ENCODE data around the gene NAXD.
"Not testable (repeated sequence)": the region's sequence is repeated elsewhere in the genome, so short reads cannot be mapped to it uniquely, and the experiment has no call there.

The NAXD gene

DNA sequence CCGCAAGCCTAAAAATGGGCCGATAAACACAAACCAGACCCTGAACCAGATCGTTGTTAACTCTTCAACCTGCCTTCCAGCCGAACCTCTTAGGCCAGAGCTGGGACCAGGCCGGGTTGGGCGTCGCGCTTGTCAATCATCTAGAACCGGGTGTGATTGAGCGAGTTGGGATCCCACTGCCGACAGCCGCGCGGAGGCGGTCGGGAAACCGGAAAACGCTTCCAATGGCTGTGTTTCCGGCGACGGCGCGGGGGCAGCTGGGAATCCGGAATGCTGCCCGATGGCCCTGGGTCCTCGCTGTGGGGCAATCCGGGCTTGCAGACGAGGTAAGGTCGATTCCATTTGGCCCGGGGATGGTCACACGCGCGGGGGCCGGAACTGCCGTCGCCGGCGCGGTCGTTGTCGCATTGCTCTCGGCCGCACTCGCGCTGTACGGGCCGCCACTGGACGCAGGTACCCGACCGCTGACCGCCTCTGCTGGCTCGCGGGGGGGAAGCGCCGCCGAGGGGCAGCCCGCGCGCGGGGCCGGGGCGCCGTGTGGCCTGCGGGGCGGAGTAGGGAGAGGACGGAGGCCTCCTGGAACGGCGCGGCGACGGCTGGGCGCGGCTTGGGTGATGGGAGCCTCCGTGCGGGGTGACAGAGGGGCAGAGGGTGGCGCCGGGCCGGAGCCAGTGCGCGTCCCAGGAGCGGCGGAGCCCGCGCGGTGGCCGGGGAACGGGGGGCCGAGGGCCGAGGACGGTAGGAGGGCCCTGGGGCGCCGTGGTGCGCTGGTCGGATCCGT, at the start of gene NAXD:
NAXD (plus strand) TSS at position 224 of the 781 bp plus-strand sequence; CDS start at position 281, 57 bp downstream.
- DNase-seq (ENCODE audit: low read depth, low spot score) = peak; percentile 93
- in situ Hi-C loops (cut with HindIII; ENCODE audit: low sequenced_read_pairs) = no loop called here
- peak within 1 kb of the TSS; percentile 73 for H3K4me3 ChIP-seq (ENCODE audit: low read depth, low read length)
- TF ChIP-seq, protein P1, sequence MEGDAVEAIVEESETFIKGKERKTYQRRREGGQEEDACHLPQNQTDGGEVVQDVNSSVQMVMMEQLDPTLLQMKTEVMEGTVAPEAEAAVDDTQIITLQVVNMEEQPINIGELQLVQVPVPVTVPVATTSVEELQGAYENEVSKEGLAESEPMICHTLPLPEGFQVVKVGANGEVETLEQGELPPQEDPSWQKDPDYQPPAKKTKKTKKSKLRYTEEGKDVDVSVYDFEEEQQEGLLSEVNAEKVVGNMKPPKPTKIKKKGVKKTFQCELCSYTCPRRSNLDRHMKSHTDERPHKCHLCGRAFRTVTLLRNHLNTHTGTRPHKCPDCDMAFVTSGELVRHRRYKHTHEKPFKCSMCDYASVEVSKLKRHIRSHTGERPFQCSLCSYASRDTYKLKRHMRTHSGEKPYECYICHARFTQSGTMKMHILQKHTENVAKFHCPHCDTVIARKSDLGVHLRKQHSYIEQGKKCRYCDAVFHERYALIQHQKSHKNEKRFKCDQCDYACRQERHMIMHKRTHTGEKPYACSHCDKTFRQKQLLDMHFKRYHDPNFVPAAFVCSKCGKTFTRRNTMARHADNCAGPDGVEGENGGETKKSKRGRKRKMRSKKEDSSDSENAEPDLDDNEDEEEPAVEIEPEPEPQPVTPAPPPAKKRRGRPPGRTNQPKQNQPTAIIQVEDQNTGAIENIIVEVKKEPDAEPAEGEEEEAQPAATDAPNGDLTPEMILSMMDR (IDR thresholded peaks at IDR 0.05; ENCODE audit: low read depth, low read length) = no peak

DNA sequence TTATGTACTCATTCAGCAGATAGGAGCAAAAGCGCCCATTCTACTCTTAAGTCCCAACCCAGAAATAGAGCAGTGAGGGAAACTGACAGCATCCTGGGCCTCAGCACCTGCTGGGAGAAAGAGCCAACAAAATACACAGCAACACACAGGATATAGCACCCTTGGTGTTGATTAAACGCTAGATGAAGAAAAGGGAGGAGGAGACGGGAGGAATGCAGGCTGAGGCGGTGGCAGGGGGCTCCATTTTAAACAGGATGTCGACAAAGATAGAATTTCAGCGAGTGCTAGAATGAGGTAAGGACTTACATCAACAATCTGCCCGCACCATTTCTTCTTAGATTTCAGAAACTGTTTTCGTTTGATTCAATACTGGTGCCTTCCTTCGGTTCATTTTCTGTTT, 49.2 kb upstream of the NAXD start:
- H3K4me3 ChIP-seq (ENCODE audit: low read depth, low read length) = no peak overlapping the region
- no peak for DNase-seq (ENCODE audit: low read depth, low spot score)
- in situ Hi-C loops (cut with HindIII; ENCODE audit: low sequenced_read_pairs) = no loop called here
- TF ChIP-seq, protein P1 (IDR thresholded peaks at IDR 0.05; ENCODE audit: low read depth, low read length) = no peak

DNA sequence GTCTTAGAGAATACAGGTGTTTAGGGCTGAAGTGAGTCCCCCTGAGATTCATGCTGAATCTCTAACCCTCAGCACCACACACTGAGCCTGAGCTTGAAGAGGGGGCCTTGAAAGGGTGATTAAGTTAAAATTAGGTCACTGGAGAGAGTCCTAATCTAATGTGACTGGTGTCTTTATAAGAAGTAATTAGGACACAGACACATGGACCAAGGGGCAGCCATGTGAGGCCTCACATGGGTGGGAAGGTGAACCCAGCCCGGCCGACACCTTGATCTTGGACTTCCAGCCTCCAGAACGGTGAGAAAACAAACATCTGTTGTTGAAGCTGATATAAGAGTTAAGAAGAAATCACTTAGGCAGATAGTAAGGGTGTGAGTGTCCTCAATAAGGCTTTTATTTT, 46.7 kb upstream of the NAXD start:
- DNase-seq (ENCODE audit: low read depth, low spot score) = no peak
- in situ Hi-C loops (cut with HindIII; ENCODE audit: low sequenced_read_pairs) = no loop called here
- TF ChIP-seq, protein P1 (IDR thresholded peaks at IDR 0.05; ENCODE audit: low read depth, low read length) = no peak
- H3K4me3 ChIP-seq (ENCODE audit: low read depth, low read length) = no peak overlapping the region

DNA sequence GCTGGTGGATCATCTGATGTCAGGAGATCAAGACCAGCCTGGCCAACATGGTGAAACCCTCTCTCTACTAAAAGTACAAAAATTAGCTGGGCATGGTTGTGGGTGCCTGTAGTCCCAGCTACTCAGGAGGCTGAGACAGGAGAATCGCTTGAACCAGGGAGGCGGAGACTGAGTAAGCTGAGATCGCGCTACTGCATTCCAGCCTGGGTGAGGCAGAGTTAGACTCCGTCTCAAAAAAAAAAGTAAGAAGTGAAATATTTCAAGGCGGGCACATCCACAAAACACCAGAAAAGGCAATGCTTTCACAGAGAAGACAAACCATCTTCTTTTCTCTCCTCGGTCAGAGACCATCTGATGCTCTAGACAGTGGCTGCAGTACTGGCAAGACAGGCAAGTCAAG, 45.4 kb upstream of the NAXD start:
- DNase-seq (ENCODE audit: low read depth, low spot score); H3K4me3 ChIP-seq (ENCODE audit: low read depth, low read length); in situ Hi-C loops (cut with HindIII; ENCODE audit: low sequenced_read_pairs): not testable (repeated sequence)

DNA sequence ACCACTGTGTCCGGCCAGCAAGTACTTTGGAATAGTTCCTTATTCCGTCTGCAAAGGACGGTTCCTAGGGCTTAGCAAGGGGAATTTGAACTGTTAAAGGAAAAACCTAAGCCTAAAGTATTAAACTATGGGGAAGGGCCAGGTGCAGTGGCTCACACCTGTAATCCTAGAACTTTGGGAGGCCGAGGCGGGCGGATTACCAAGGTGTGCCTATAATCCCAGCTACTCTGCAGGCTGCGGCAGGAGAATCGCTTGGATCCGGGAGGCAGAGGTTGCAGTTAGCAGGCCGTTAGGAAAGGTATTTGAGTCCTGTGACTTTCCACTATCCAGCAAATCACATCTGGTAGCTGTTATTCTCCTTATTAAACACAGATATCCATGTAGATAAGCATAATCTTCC, 44.5 kb upstream of the NAXD start:
- in situ Hi-C loops (cut with HindIII; ENCODE audit: low sequenced_read_pairs) = no loop called here
- no peak for DNase-seq (ENCODE audit: low read depth, low spot score)
- TF ChIP-seq, protein P1 (IDR thresholded peaks at IDR 0.05; ENCODE audit: low read depth, low read length) = no peak
- H3K4me3 ChIP-seq (ENCODE audit: low read depth, low read length) = no peak overlapping the region

DNA sequence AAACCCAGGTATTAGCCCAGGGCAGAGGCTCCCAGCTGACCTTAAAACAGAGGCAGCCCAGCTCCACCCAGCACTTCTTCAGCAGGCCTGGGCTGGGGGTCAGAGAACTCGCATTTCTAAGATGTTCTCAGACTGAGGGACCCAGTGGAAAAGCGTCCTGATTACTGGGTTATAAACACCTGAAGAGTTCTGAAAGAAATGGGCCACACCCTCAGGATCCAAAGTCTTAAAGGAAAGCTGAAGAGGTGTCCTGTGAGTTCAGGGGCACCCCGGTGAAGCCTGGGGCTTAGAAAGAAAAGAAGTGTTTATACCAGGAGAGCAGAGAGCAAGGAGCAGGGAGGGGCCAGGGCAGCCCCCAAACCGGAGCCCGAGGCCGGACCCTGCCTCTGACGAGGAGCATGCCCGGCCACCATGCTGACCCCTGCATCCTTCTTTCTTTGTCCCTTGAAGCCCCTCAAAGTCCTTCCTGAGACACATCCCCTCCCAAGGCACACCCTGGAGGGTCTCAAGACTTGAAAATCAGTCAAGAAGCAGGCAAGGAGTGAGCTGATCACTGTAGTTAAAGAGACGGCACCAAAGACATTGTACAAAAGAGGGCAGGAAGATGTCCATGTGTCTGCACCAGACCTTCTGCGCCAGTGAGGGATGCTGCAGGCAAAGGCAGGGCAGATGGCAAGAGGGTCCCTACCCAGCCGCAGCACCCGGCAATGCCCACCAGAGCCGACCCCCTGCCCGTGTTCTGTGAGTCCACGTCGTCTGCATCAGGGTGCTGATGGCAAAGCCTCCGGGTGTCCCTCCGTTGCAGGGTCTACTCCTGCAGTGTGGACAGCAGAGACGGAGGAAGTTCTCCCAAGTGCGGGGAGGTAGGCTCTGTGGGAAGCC, 43.2 kb upstream of the NAXD start:
- TF ChIP-seq, protein P1 (IDR thresholded peaks at IDR 0.05; ENCODE audit: low read depth, low read length) = no peak
- in situ Hi-C loops (cut with HindIII; ENCODE audit: low sequenced_read_pairs) = no loop called here
- DNase-seq (ENCODE audit: low read depth, low spot score) = no peak
- H3K4me3 ChIP-seq (ENCODE audit: low read depth, low read length) = no peak overlapping the region

DNA sequence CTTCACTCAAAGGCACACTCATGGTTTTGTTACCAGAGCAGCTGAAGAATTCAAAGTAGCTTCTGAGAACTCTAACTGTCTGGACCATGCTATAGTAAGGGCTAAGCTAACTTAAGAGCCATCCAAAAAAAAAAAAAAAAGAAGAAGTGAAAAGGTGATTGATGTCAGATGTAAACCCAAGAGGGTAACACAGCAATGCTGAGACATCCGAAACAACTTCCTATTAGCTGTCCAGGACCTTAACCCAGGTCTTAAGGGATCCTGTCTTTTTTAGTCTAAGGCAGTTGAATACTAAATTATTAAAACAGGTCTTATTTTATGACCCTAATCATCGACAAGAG, 42.6 kb upstream of the NAXD start:
- TF ChIP-seq, protein P1 (IDR thresholded peaks at IDR 0.05; ENCODE audit: low read depth, low read length) = no peak
- in situ Hi-C loops (cut with HindIII; ENCODE audit: low sequenced_read_pairs) = no loop called here
- no peak overlapping the region for H3K4me3 ChIP-seq (ENCODE audit: low read depth, low read length)
- no peak for DNase-seq (ENCODE audit: low read depth, low spot score)
